Thyroid gland (tissue), 4 donors: ENCODE measurements around the gene GRB10.

Experiments used
- CTCF ChIP-seq, 6 experiments: fragments of 200-600 bp in 3 of 6; fragments of 450-650 bp in 3 of 6; sonication (generic) in 3 of 6; IDR thresholded peaks; one replicate each; pipeline ENCODE4 v1.5.1; 2016 to 2019; ENCODE audit warnings: antibody characterized with exemption in 6 of 6, mild to moderate bottlenecking in 2 of 6, inconsistent platforms in 1 of 6, moderate library complexity in 1 of 6
- POLR2A ChIP-seq, 2 donors: fragments of 450-650 bp; IDR thresholded peaks; one replicate each; pipeline ENCODE4 v1.6.1; 2017; ENCODE audit warnings: antibody characterized with exemption in 2 of 2, mild to moderate bottlenecking in 2 of 2, moderate library complexity in 1 of 2

- TF ChIP-seq CTCF (IDR thresholded peaks at IDR 0.05) = no peak
- no peak for TF ChIP-seq POLR2A (IDR thresholded peaks at IDR 0.05)
Measured at GRCh38 chr7:50590535-50590934, 192.2 kb downstream of the GRB10 start.
